CD4-positive, alpha-beta T cell (primary cell): ENCODE measurements around the gene PNMT. TPM values are rescaled to one million over a fixed set of nuclear protein-coding genes. Genes with fewer than 3 reads are reported as not detected.

Experiments used
- ATAC-seq: fragments of 200-7000 bp; cut with Tn5 transposase; one replicate; pipeline ENCODE4 v1.10.0; 2022; ENCODE audit warnings: mild to moderate bottlenecking; ENCODE audit not compliant: poor library complexity
- CTCF ChIA-PET: fragments of 350-600 bp; sonication (Branson Sonifier 250); formaldehyde crosslinking; loops from one replicate; lab custom pipeline; 2021; ENCODE audit warnings: antibody characterized with exemption, inconsistent platforms; lab: Charles Lee
- POLR2A ChIA-PET: fragments of 350-600 bp; sonication (Branson Sonifier 250); formaldehyde crosslinking; loops from one replicate; lab custom pipeline; 2021; ENCODE audit warnings: antibody characterized with exemption, inconsistent platforms; lab: Charles Lee
- DNase-seq, 14 experiments: peaks; one replicate each; pipeline ENCODE4 v3.0.0-alpha.2; 2013 to 2020; ENCODE audit warnings: mixed read lengths in 2 of 14
- H3K27ac ChIP-seq, 2 donors: one replicate each; pipeline versions ENCODE4 v1.5.1 to v1.7.0; 2013; ENCODE audit warnings: low read length in 2 of 2, low read depth in 1 of 2, mild to moderate bottlenecking in 1 of 2
- H3K27me3 ChIP-seq, 2 experiments: 1 replicate in 1 of 2; 2 replicates in 1 of 2; pipeline versions ENCODE4 v1.6.1 to v1.7.0; 2013; ENCODE audit warnings: low read length in 2 of 2, control low read depth in 1 of 2, mild to moderate bottlenecking in 1 of 2, moderate library complexity in 1 of 2; ENCODE audit not compliant: insufficient read depth in 2 of 2, control insufficient read depth in 1 of 2
- H3K36me3 ChIP-seq: one replicate; pipeline ENCODE4 v1.6.1; 2013; ENCODE audit warnings: low read length, control low read depth; ENCODE audit not compliant: insufficient read depth
- H3K4me1 ChIP-seq: one replicate; pipeline ENCODE4 v1.6.1; 2013; ENCODE audit warnings: low read length, control low read depth; ENCODE audit not compliant: insufficient read depth
- H3K4me3 ChIP-seq: one replicate; pipeline ENCODE4 v1.5.1; 2013; ENCODE audit warnings: mild to moderate bottlenecking, low read length, moderate library complexity
- H3K9me3 ChIP-seq, 2 experiments: 1 replicate in 1 of 2; 2 replicates in 1 of 2; pipeline versions ENCODE4 v1.6.1 to v1.7.0; 2013; ENCODE audit warnings: low read length in 2 of 2, mild to moderate bottlenecking in 2 of 2, control low read depth in 1 of 2, moderate library complexity in 1 of 2; ENCODE audit not compliant: control insufficient read depth in 1 of 2, insufficient read depth in 1 of 2
- H3K27ac Mint-ChIP-seq: one replicate; pipeline ENCODE4 v1.8.0; 2020; ENCODE audit warnings: mixed read lengths
- H3K27me3 Mint-ChIP-seq: one replicate; pipeline ENCODE4 v1.8.0; 2021; ENCODE audit warnings: mixed read lengths
- H3K36me3 Mint-ChIP-seq: one replicate; pipeline ENCODE4 v1.8.0; 2021; ENCODE audit warnings: low read depth, mixed read lengths
- H3K4me1 Mint-ChIP-seq: one replicate; pipeline ENCODE4 v1.8.0; 2021; ENCODE audit warnings: low read depth, mixed read lengths
- H3K4me3 Mint-ChIP-seq: one replicate; pipeline ENCODE4 v1.8.0; 2020; ENCODE audit warnings: mild to moderate bottlenecking, mixed read lengths
- H3K9me3 Mint-ChIP-seq: one replicate; pipeline ENCODE4 v1.8.0; 2020; ENCODE audit warnings: mixed read lengths
- CTCF ChIP-seq: fragments of 200-600 bp; IDR thresholded peaks from one replicate; pipeline ENCODE4 v1.8.0; 2022; ENCODE audit warnings: antibody characterized with exemption, mild to moderate bottlenecking
- intact Hi-C, 2 experiments: fragments of 100-400 bp; cut with DNase I in 1 of 2; cut with micrococcal nuclease in 1 of 2; formaldehyde crosslinking; loops; one replicate each; pipeline versions ENCODE4 v1.15.1 to v1.9.0; 2023 to 2025; cut with DNase I, micrococcal nuclease
- total RNA-seq, 174 experiments: library from RNA in 2 of 174; stranded (reverse) in 2 of 174; gene quantifications; one replicate each; pipeline ENCODE4 v1.2.3 and lab custom pipeline; 2021 to 2026

The PNMT gene
- total RNA-seq, 2 experiments from 2014 or later = 0.47 TPM; not detected in 1

GRCh38 chr17:39716879-39717536 is 48.8 kb downstream of the PNMT start:
- TF ChIP-seq CTCF = no peak
- H3K27ac ChIP-seq = no peak overlapping the region
- Mint-ChIP-seq H3K36me3 (no peaks in the 10 kb centered on the region), H3K4me3 (no peak overlapping the region), H3K27me3 (no peaks in the 10 kb centered on the region), H3K4me1 (no peaks in the 10 kb centered on the region), H3K9me3 (no peaks in the 10 kb centered on the region), H3K27ac (no peak overlapping the region)
- H3K36me3 ChIP-seq = no peaks in the 10 kb centered on the region
- H3K4me1 ChIP-seq = no peaks in the 10 kb centered on the region
- intact Hi-C loops = no loop called here
- H3K4me3 ChIP-seq = no peak overlapping the region
- ChIA-PET POLR2A (no interaction called here), CTCF (interaction anchor here (0.6 kb wide), 1 partner anchor 13 kb away, joined by 3 read pairs; the partner anchor contains the start of gene MIEN1)
- ATAC-seq (no peak), DNase-seq (no peak)
- no peaks in the 10 kb centered on the region for H3K9me3 ChIP-seq
- H3K27me3 ChIP-seq = no peaks in the 10 kb centered on the region

- no peaks in the 10 kb centered on the region for H3K36me3 Mint-ChIP-seq
- no peak for TF ChIP-seq CTCF
- Histone ChIP-seq H3K27me3 (no peaks in the 10 kb centered on the region), H3K9me3 (no peaks in the 10 kb centered on the region), H3K4me1 (no peaks in the 10 kb centered on the region), H3K27ac (no peak overlapping the region), H3K4me3 (no peak overlapping the region), H3K36me3 (no peaks in the 10 kb centered on the region)
- no peak overlapping the region for H3K27ac Mint-ChIP-seq
- no peaks in the 10 kb centered on the region for H3K27me3 Mint-ChIP-seq
- H3K9me3 Mint-ChIP-seq = no peaks in the 10 kb centered on the region
- POLR2A ChIA-PET = no interaction called here
- intact Hi-C loops = no loop called here
- CTCF ChIA-PET = no interaction called here
- DNase-seq (no peak), ATAC-seq (no peak)
- H3K4me3 Mint-ChIP-seq = no peak overlapping the region
- no peaks in the 10 kb centered on the region for H3K4me1 Mint-ChIP-seq
These were observed 49.4 kb downstream of the PNMT start for GRCh38 chr17:39717660-39718059.

- no peak for TF ChIP-seq CTCF
- DNase-seq = peak in 1 of 14 experiments; percentile 2
- ChIA-PET CTCF (no interaction called here), POLR2A (no interaction called here)
- H3K27ac ChIP-seq = no peak overlapping the region
- H3K4me3 Mint-ChIP-seq = no peak overlapping the region
- no peaks in the 10 kb centered on the region for H3K27me3 ChIP-seq
- no peak for ATAC-seq
- no peaks in the 10 kb centered on the region for H3K36me3 ChIP-seq
- no peaks in the 10 kb centered on the region for H3K36me3 Mint-ChIP-seq
- no peak overlapping the region for H3K27ac Mint-ChIP-seq
- intact Hi-C loops = no loop called here
- no peak overlapping the region for H3K4me3 ChIP-seq
- H3K9me3 ChIP-seq = no peaks in the 10 kb centered on the region
- no peaks in the 10 kb centered on the region for H3K4me1 Mint-ChIP-seq
- H3K4me1 ChIP-seq = no peaks in the 10 kb centered on the region
- H3K27me3 Mint-ChIP-seq = no peaks in the 10 kb centered on the region
- no peaks in the 10 kb centered on the region for H3K9me3 Mint-ChIP-seq
These were observed 51.5 kb downstream of the PNMT start for GRCh38 chr17:39719563-39720355.

Other genes starting within 250 kb of the PNMT start
- gene MED1, start 217.2 kb upstream of the PNMT start, total RNA-seq = 10 to 100 TPM; 24.7 to 28.7 TPM
- 100 to 1,000 TPM in 1 of 2 experiments, 10 to 100 TPM in 1; 99.6 to 108 TPM for gene CDK12, start 207.0 kb upstream of the PNMT start, total RNA-seq
- not detected for gene NEUROD2, start 60.5 kb upstream of the PNMT start, total RNA-seq
- under 1 TPM in 1 of 2 experiments, not detected in 1; 0.25 TPM for gene PPP1R1B, start 41.5 kb upstream of the PNMT start, total RNA-seq
- 10 to 100 TPM; 96.5 to 99.9 TPM for gene STARD3, start 31.3 kb upstream of the PNMT start, total RNA-seq
- gene TCAP, start 3.1 kb upstream of the PNMT start, total RNA-seq = 1 to 10 TPM; 6.4 TPM
- 10 to 100 TPM; 26.1 to 30.7 TPM for gene PGAP3, start 19.6 kb downstream of the PNMT start, total RNA-seq
- 1 to 10 TPM; 2.4 to 4.6 TPM for gene ERBB2, start 31.6 kb downstream of the PNMT start, total RNA-seq
- gene MIEN1, start 62.1 kb downstream of the PNMT start, total RNA-seq = 10 to 100 TPM; 31.5 to 32.3 TPM
- not detected for gene GRB7, start 69.5 kb downstream of the PNMT start, total RNA-seq
- gene IKZF3, start 195.9 kb downstream of the PNMT start, total RNA-seq = 10 to 100 TPM; 39.7 to 39.9 TPM
- gene ZPBP2, start 199.7 kb downstream of the PNMT start, total RNA-seq = not detected